Epidermal melanocyte (primary cell): ENCODE measurements around the gene PRKCA.
"Not testable (repeated sequence)": the region's sequence is repeated elsewhere in the genome, so short reads cannot be mapped to it uniquely, and the experiment has no call there.

Experiments used
- DNase-seq: peaks from one replicate; pipeline ENCODE4 v3.0.0; 2011; ENCODE audit warnings: low spot score; ENCODE audit not compliant: insufficient read length

PRKCA gene

GRCh38 chr17:66485309-66485947, 183.0 kb downstream of the PRKCA start:
- no peak for DNase-seq

GRCh38 chr17:66487121-66487520, 184.7 kb downstream of the PRKCA start:
- DNase-seq = no peak

GRCh38 chr17:66487981-66488468, 185.6 kb downstream of the PRKCA start:
- DNase-seq = no peak

GRCh38 chr17:66488864-66489263, 186.5 kb downstream of the PRKCA start:
- no peak for DNase-seq

- not testable (repeated sequence) for DNase-seq
These were observed 187.2 kb downstream of the PRKCA start for GRCh38 chr17:66489576-66489975.

GRCh38 chr17:66491213-66491612, 188.8 kb downstream of the PRKCA start:
- DNase-seq = no peak

- no peak for DNase-seq
These were observed 189.3 kb downstream of the PRKCA start for GRCh38 chr17:66491665-66492064.

GRCh38 chr17:66492080-66492479, 189.7 kb downstream of the PRKCA start:
- DNase-seq = no peak

- DNase-seq = no peak
These were observed 190.2 kb downstream of the PRKCA start for GRCh38 chr17:66492561-66493005.

GRCh38 chr17:66493283-66494019, 191.0 kb downstream of the PRKCA start:
- no peak for DNase-seq

GRCh38 chr17:66494023-66494803, 191.8 kb downstream of the PRKCA start:
- peak; percentile 44 for DNase-seq

- no peak for DNase-seq
These were observed 192.6 kb downstream of the PRKCA start for GRCh38 chr17:66495035-66495434.

- DNase-seq = no peak
These were observed 193.9 kb downstream of the PRKCA start for GRCh38 chr17:66496306-66496705.

GRCh38 chr17:66498580-66498979, 196.2 kb downstream of the PRKCA start:
- no peak for DNase-seq

GRCh38 chr17:66506641-66507040, 204.2 kb downstream of the PRKCA start:
- DNase-seq = no peak

- DNase-seq = peak; percentile 50
These were observed 204.9 kb downstream of the PRKCA start for GRCh38 chr17:66507103-66507923.

- no peak for DNase-seq
These were observed 205.8 kb downstream of the PRKCA start for GRCh38 chr17:66507982-66508760.

GRCh38 chr17:66508896-66509844, 206.8 kb downstream of the PRKCA start:
- DNase-seq = no peak

GRCh38 chr17:66509926-66510325, 207.5 kb downstream of the PRKCA start:
- no peak for DNase-seq
